H9 (cell line): ENCODE data around the gene ZNF681. TPM values are rescaled to one million over a fixed set of nuclear protein-coding genes. Genes with fewer than 3 reads are reported as not detected.

Source experiments
- DNase-seq: peaks from one replicate; pipeline ENCODE4 v3.0.0-alpha.2; 2017
- H2AFZ ChIP-seq: one replicate; pipeline ENCODE4 v1.6.1; 2013; ENCODE audit warnings: mild to moderate bottlenecking, low read length, control low read depth, moderate library complexity
- H2AK5ac ChIP-seq: 2 replicates; pipeline ENCODE4 v1.6.1; 2013; ENCODE audit warnings: low read length, control low read depth, mixed read lengths; ENCODE audit not compliant: insufficient read length
- H2BK120ac ChIP-seq: one replicate; pipeline ENCODE4 v1.6.1; 2013; ENCODE audit warnings: low read depth, mild to moderate bottlenecking, low read length, control low read depth, inconsistent platforms; ENCODE audit not compliant: poor library complexity, severe bottlenecking
- H2BK12ac ChIP-seq: 2 replicates; pipeline ENCODE4 v1.6.1; 2013; ENCODE audit warnings: low read length, control low read depth, mixed read lengths, low read depth; ENCODE audit not compliant: insufficient read length
- H2BK15ac ChIP-seq: 2 replicates; pipeline ENCODE4 v1.6.1; 2013; ENCODE audit warnings: low read depth, low read length, control low read depth
- H2BK20ac ChIP-seq: one replicate; pipeline ENCODE4 v1.6.1; 2013; ENCODE audit warnings: low read depth, mild to moderate bottlenecking, low read length, control low read depth, inconsistent platforms; ENCODE audit not compliant: poor library complexity, severe bottlenecking
- H2BK5ac ChIP-seq: 2 replicates; pipeline ENCODE4 v1.6.1; 2013; ENCODE audit warnings: low read length, control low read depth, mixed read lengths; ENCODE audit not compliant: insufficient read length
- H3K14ac ChIP-seq: 2 replicates; pipeline ENCODE4 v1.6.1; 2013; ENCODE audit warnings: low read length, control low read depth; ENCODE audit not compliant: insufficient read depth
- H3K18ac ChIP-seq: 2 replicates; pipeline ENCODE4 v1.6.1; 2013; ENCODE audit warnings: low read depth, mild to moderate bottlenecking, mixed read lengths, low read length, control low read depth; ENCODE audit not compliant: insufficient read length
- H3K23ac ChIP-seq: 2 replicates; pipeline ENCODE4 v1.6.1; 2013; ENCODE audit warnings: low read length, control low read depth, mixed read lengths, low read depth; ENCODE audit not compliant: insufficient read length
- H3K23me2 ChIP-seq: 2 replicates; pipeline ENCODE4 v1.6.1; 2013; ENCODE audit warnings: low read depth, mild to moderate bottlenecking, mixed read lengths, low read length, control low read depth; ENCODE audit not compliant: insufficient read length, poor library complexity, severe bottlenecking
- H3K27ac ChIP-seq: 2 replicates; pipeline ENCODE4 v1.5.1; 2013; ENCODE audit warnings: low read length, control low read depth, mixed read lengths, low read depth; ENCODE audit not compliant: insufficient read length
- H3K27me3 ChIP-seq: 2 replicates; pipeline ENCODE4 v1.6.1; 2013; ENCODE audit warnings: low read length, control low read depth, inconsistent platforms; ENCODE audit not compliant: insufficient read depth
- H3K4ac ChIP-seq: 2 replicates; pipeline ENCODE4 v1.6.1; 2013; ENCODE audit warnings: low read depth, mild to moderate bottlenecking, control low read depth, inconsistent platforms, low read length, moderate library complexity
- H3K4me1 ChIP-seq: 2 replicates; pipeline ENCODE4 v1.6.1; 2013; ENCODE audit warnings: low read length, control low read depth, inconsistent platforms; ENCODE audit not compliant: insufficient read depth
- H3K4me2 ChIP-seq: 2 replicates; pipeline ENCODE4 v1.6.1; 2013; ENCODE audit warnings: low read length, control low read depth, mixed read lengths; ENCODE audit not compliant: insufficient read length, insufficient read depth
- H3K56ac ChIP-seq: 2 replicates; pipeline ENCODE4 v1.6.1; 2013; ENCODE audit warnings: low read depth, mild to moderate bottlenecking, mixed read lengths, low read length, control low read depth; ENCODE audit not compliant: insufficient read length
- H3K79me1 ChIP-seq: 2 replicates; pipeline ENCODE4 v1.6.1; 2013; ENCODE audit warnings: low read depth, mild to moderate bottlenecking, moderate library complexity, low read length, control low read depth, inconsistent platforms; ENCODE audit not compliant: insufficient read depth, poor library complexity, severe bottlenecking
- H3K79me2 ChIP-seq: 2 replicates; pipeline ENCODE4 v1.6.1; 2013; ENCODE audit warnings: low read length, control low read depth, inconsistent platforms; ENCODE audit not compliant: insufficient read depth
- H3K9ac ChIP-seq: 2 replicates; pipeline ENCODE4 v1.6.1; 2013; ENCODE audit warnings: low read length, control low read depth, mixed read lengths; ENCODE audit not compliant: insufficient read length; ENCODE audit errors: extremely low read depth
- H3K9me3 ChIP-seq: one replicate; pipeline ENCODE4 v1.6.1; 2013; ENCODE audit warnings: low read depth, low read length, inconsistent platforms; ENCODE audit not compliant: control insufficient read depth
- H3T11ph ChIP-seq: one replicate; pipeline ENCODE4 v1.6.1; 2013; ENCODE audit warnings: mild to moderate bottlenecking, low read length, control low read depth, inconsistent platforms
- H4K20me1 ChIP-seq: one replicate; pipeline ENCODE4 v1.6.1; 2013; ENCODE audit not compliant: control insufficient read depth, insufficient read length, insufficient read depth
- H4K5ac ChIP-seq: 2 replicates; pipeline ENCODE4 v1.6.1; 2013; ENCODE audit warnings: low read depth, mild to moderate bottlenecking, mixed read lengths, low read length, control low read depth; ENCODE audit not compliant: insufficient read length
- H4K8ac ChIP-seq: replicated peaks from 2 replicates; pipeline ENCODE4 v1.6.1; 2013; ENCODE audit warnings: low read length, control low read depth, mixed read lengths, low read depth; ENCODE audit not compliant: insufficient read length
- H4K91ac ChIP-seq: 2 replicates; pipeline ENCODE4 v1.6.1; 2013; ENCODE audit warnings: low read depth, mild to moderate bottlenecking, moderate library complexity, mixed read lengths, low read length, control low read depth; ENCODE audit not compliant: insufficient read length
- H3K27ac Mint-ChIP-seq, 3 experiments: 2 replicates in 2 of 3; 3 replicates in 1 of 3; pipeline ENCODE4 v1.8.0; 2020 to 2021; ENCODE audit warnings: mixed read lengths in 3 of 3, mild to moderate bottlenecking in 1 of 3, moderate library complexity in 1 of 3
- H3K27me3 Mint-ChIP-seq: 2 replicates; pipeline ENCODE4 v1.8.0; 2021; ENCODE audit warnings: low read depth, mild to moderate bottlenecking, moderate library complexity, mixed read lengths
- H3K36me3 Mint-ChIP-seq, 3 experiments: 2 replicates in 2 of 3; 3 replicates in 1 of 3; pipeline ENCODE4 v1.8.0; 2020 to 2021; ENCODE audit warnings: low read depth in 3 of 3, mixed read lengths in 3 of 3; ENCODE audit not compliant: insufficient read depth in 1 of 3
- H3K4me1 Mint-ChIP-seq, 2 experiments: 2 replicates each; pipeline ENCODE4 v1.8.0; 2020; ENCODE audit warnings: mixed read lengths in 2 of 2
- H3K4me3 Mint-ChIP-seq, 2 experiments: 2 replicates in 1 of 2; 3 replicates in 1 of 2; pipeline ENCODE4 v1.8.0; 2020 to 2021; ENCODE audit warnings: mild to moderate bottlenecking in 2 of 2, mixed read lengths in 2 of 2, moderate library complexity in 1 of 2
- H3K9me3 Mint-ChIP-seq, 2 experiments: 2 replicates in 1 of 2; 3 replicates in 1 of 2; pipeline ENCODE4 v1.8.0; 2020; ENCODE audit warnings: mild to moderate bottlenecking in 2 of 2, mixed read lengths in 2 of 2, moderate library complexity in 1 of 2
- CTCF ChIP-seq: fragments of 200-600 bp; sonication (generic); conservative IDR thresholded peaks from 3 replicates; pipeline ENCODE4 v1.8.0; 2021; ENCODE audit warnings: antibody characterized with exemption, mild to moderate bottlenecking
- WGBS: extraction: QIAGEN DNeasy Blood & Tissue Kit; methylation state at CpG from one replicate; pipeline ENCODE4 v1.1.7; 2013; ENCODE audit warnings: missing lambda C conversion rate, low lambda C conversion rate, mixed read lengths; ENCODE audit not compliant: insufficient read length; ENCODE audit errors: extremely low coverage; 5-methylcytosine and 5-hydroxymethylcytosine counted together
- total RNA-seq: library from RNA; stranded (reverse); gene quantifications from 2 replicates; pipeline ENCODE4 v1.2.1, GENCODE V29; 2021

ZNF681 gene
- total RNA-seq, 1 experiment from 2014 or later: 10.4 TPM

GRCh38 chr19:23770672-23771250, 12.1 kb upstream of the ZNF681 start:
- no peak for TF ChIP-seq CTCF
- Histone ChIP-seq H2BK15ac (no peak overlapping the region), H3K9me3 (no peaks in the 10 kb centered on the region), H3K14ac (no peak overlapping the region), H4K91ac (no peak overlapping the region), H3T11ph (no peak overlapping the region), H4K5ac (no peak overlapping the region), H3K56ac (no peak overlapping the region), H4K8ac (no peak overlapping the region), H3K9ac (no peak overlapping the region), H2BK120ac (no peak overlapping the region), H3K23me2 (no peaks in the 10 kb centered on the region), H3K4me1 (0 out of 2 replicates have a peak, but pooled peaks cover 2% of the 10 kb centered on the region), H2BK12ac (no peak overlapping the region), H2AK5ac (no peak overlapping the region), H2BK20ac (no peak overlapping the region), H3K4ac (no peak overlapping the region), H3K18ac (no peak overlapping the region), H3K79me1 (peaks cover 25% of the 10 kb centered on the region), H4K20me1 (no peaks in the 10 kb centered on the region), H3K23ac (no peak overlapping the region), H3K4me2 (no peak overlapping the region), H3K79me2 (peaks cover 76% of the 10 kb centered on the region), H3K27ac (no peak overlapping the region), H2AFZ (no peak overlapping the region), H3K27me3 (no peaks in the 10 kb centered on the region; the same call in 1 of the 2 replicates), H2BK5ac (no peak overlapping the region)
- no peaks in the 10 kb centered on the region for H3K9me3 Mint-ChIP-seq
- DNase-seq: no peak
- H3K4me3 Mint-ChIP-seq: no peak overlapping the region; a peak in 1 of 5 replicates
- H3K36me3 Mint-ChIP-seq: peaks cover 36 to 71% (median 54%) of the 10 kb centered on the region in 3 experiments; a peak in 6 of 7 replicates
- no CpG with 5 or more reads among the region's 1 CpG for WGBS
- H3K27ac Mint-ChIP-seq: no peak overlapping the region
- no peaks in the 10 kb centered on the region for H3K27me3 Mint-ChIP-seq
- H3K4me1 Mint-ChIP-seq: peaks cover 10 to 15% of the 10 kb centered on the region in 2 experiments; a peak in 3 of 4 replicates
